Measurements from ENCODE around the gene PEMT.
"Not testable (repeated sequence)": the region's sequence is repeated elsewhere in the genome, so short reads cannot be mapped to it uniquely, and the experiment has no call there.

PEMT gene, protein sequence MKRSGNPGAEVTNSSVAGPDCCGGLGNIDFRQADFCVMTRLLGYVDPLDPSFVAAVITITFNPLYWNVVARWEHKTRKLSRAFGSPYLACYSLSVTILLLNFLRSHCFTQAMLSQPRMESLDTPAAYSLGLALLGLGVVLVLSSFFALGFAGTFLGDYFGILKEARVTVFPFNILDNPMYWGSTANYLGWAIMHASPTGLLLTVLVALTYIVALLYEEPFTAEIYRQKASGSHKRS

GRCh38 chr17:17591355-17592298 lies at the start of gene PEMT:
Gene PEMT, minus strand, starts transcription at chr17:17591708. Its CDS starts 82 bp downstream, at chr17:17591626.
- DNase-seq (ENCODE audit: low read depth), result peak; percentile 90

GRCh38 chr17:17639661-17640270 lies 48.3 kb upstream of the PEMT start:
- not testable (repeated sequence) for DNase-seq (ENCODE audit: low read depth)

DNA sequence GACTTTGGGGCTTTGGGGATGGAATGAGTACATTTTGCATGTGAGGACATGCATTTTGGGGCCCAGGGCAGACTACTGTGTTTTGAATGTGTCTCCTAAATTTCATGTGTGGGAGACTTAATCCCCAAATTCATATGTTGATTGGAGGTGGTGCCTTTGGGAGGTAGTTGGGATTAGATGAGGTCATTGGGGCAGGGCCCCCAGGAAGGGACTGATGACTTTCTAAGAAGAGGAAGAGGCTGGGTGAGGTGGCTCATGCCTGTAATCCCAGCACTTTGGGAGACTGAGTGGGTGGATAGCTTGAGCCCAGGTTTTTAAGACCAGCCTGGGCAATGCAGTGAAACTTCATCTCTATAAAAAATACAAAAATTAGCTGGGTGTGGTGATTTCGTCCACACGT lies 47.0 kb upstream of the PEMT start:
- no peak for DNase-seq (ENCODE audit: low read depth)

- no peak for DNase-seq (ENCODE audit: low read depth)
These were observed 44.9 kb upstream of the PEMT start for GRCh38 chr17:17636272-17636885.

- not testable (repeated sequence) for DNase-seq (ENCODE audit: low read depth)
These were observed 44.2 kb upstream of the PEMT start for GRCh38 chr17:17635537-17636271.

DNA sequence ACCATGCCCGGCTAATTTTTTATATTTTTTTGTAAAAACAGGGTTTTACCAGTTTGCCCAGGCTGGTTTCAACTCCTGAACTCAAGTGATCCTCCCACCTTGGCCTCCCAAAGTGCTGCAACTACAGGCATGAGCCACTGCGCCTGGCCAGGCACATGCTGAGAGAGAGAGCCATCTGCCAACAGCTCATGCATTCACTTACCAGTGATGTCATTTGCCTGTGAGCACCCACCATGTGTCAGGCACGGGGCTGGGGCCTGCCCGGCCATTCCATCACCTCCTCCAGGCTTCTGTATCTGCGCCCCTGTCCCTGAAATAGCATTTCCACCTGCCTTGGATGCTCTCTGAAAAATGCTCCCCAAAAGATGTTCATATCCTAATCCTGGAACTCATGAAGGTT lies 43.6 kb upstream of the PEMT start:
- no peak for DNase-seq (ENCODE audit: low read depth)

DNA sequence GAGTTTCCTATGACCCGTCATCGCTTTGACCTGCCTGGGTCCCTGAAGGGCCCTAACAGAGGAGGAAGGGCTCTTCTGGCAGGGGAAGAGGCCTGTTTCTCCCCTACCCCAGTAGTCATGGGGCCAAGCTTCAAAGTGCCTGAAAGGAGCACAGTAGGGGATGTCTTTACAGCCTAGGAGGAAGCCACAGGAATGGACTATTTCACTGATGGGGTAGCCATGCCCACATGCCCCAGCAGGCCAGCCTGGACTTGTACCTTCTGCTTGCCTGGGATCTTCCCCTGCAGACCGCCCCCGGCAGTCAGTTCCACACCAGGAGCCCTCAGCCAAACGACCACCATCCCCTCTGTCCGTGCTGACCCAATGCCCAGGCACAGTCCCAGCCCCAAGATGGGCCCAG lies 41.8 kb upstream of the PEMT start:
- DNase-seq (ENCODE audit: low read depth), result no peak

DNA sequence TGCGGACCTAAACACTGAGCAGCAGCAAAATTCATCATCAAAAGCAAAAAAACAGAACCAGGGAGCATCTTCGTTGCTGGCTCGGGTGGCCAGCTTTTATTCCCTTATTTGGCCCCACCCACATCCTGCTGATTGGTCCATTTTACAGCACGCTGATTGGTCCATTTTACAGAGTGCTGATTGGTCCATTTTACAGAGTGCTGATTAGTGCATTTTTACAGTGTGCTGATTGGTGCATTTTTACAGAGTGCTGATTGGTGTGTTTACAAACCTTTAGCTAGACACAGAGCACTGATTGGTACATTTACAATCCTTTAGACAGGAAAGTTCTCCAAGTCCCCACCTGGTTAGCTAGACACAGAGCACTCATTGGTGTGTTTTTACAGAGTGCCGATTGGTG lies 41.2 kb upstream of the PEMT start:
- not testable (repeated sequence) for DNase-seq (ENCODE audit: low read depth)

- DNase-seq (ENCODE audit: low read depth), result peak; percentile 9
These were observed 37.0 kb upstream of the PEMT start for GRCh38 chr17:17628388-17629008.

- no peak for DNase-seq (ENCODE audit: low read depth)
These were observed 35.3 kb upstream of the PEMT start for GRCh38 chr17:17626840-17627239.

DNA sequence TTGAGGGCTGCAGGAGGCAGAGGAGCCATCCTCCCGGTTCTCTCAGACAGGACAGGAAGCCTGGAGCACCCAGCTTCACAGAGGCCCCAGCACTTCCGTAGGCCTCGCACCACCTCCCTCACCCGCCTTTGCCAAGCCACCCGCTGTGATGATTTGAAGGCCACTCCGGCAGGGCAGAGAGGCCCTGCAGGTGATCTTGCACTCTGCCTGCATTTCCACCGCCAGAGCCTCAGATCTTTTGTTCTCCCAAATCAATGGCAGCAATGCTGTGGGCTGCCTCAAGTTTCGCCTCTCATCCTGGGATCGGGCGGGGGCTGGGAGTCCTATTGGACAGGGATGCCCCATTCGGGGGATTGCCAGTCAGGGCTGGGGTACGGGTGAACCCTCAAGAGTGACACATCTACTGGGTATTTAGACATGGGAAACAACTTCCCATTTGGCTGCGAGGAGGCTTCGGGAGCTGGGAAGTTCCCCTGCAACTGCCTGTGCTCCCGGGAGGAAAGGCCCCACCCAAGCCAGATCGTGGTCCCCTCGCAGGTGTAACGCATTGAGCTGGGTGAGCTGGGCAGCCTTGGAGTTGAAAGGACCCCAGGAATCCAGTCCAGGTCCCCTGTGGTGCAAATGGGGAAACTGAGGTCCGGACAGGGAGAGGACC lies 34.8 kb upstream of the PEMT start:
- no peak for DNase-seq (ENCODE audit: low read depth)

GRCh38 chr17:17624741-17625140 lies 33.2 kb upstream of the PEMT start:
- DNase-seq (ENCODE audit: low read depth), result no peak

DNA sequence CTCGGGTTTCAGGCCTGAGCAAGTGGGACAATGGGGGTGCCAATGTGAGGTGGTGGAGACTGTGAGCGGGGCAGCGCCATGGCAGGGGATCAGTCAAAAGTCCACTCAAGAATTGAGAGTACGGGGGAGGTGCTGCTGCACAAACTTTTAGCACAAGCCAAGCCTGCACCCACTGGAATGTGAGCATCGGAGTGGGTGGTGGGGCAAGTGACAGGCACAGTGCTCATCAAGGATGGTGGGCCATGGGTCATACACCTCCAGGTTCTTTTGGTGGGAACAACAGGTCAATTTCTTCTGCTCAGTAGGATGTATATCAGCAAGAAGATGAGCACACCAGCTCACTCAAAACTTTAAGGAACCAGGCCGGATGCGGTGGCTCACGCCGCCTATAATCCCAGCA lies 32.4 kb upstream of the PEMT start:
- DNase-seq (ENCODE audit: low read depth), result no peak

DNA sequence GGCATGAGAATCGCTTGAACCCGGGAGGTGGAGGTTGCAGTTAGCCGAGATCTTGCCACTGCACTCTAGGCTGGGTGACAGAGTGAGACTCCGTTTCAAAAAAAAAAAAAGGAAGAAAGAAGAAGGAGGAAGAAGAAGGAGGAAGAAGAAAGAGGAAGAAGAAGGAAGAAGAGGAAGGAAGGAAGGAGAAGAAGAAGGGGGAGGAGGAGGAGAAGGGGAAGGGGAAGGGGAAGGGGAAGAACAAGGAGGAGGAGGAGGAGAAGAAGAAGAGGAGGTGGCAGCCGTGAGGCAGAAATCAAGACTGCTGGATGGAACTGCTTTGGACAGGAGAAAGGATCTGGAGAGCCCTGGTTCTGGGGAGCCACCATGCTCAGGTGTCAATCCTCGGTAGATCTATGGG lies 29.7 kb upstream of the PEMT start:
- DNase-seq (ENCODE audit: low read depth), result no peak

DNA sequence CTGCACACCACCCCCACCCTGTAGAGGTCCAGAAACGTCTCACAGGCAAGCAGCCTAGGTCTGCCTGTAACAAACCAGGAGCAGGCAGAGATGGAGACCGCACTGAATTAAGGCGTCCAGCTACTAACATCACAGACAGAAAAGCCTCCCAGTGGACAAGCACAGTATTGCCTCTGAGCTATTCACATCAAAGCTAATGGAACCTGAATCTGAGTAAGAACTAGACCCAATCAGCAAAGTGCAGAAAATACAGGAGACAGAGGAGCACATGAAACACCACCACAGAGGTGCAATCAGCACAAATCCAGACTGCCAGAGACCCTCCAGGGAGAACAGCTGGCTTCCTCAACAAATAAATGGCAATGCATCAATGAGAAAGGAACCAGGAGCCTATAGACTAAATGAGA lies 22.2 kb upstream of the PEMT start:
- DNase-seq (ENCODE audit: low read depth), result peak; percentile 46

GRCh38 chr17:17612085-17613022 lies 20.8 kb upstream of the PEMT start:
- no peak for DNase-seq (ENCODE audit: low read depth)

- no peak for DNase-seq (ENCODE audit: low read depth)
These were observed 17.6 kb upstream of the PEMT start for GRCh38 chr17:17609121-17609520.

GRCh38 chr17:17606416-17607000 lies 15.0 kb upstream of the PEMT start:
- DNase-seq (ENCODE audit: low read depth), result no peak

DNA sequence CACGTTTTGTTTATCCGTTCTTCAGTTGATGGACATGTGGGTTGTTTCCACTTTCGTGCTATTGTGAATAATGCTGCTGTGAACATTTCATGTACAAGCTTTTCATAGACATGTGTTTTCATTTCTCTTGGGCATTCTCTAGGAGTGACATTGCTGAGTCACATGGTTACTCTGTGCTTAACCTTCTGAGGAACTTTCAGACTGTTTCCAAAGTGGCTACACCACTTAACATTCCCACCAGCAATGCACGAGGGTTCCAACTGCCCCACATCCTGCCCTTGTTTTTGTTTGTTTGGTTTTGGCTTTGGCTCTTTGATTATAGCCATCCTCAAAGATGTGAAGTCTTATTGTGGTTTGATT lies 14.2 kb upstream of the PEMT start:
- DNase-seq (ENCODE audit: low read depth), result no peak

Measured in activated T-cell treated with anti-CD3 and anti-CD28 coated beads for 24 hours (primary cell).